ENCODE data around the gene GMNC.

- TF ChIP-seq EZH2 (IDR thresholded peaks at IDR 0.05; ENCODE audit: insufficient read depth, poor library complexity, severe bottlenecking) (no peak), EZH2phosphoT487 (IDR thresholded peaks at IDR 0.05; ENCODE audit: insufficient read depth, low read depth) (no peak)
These were observed 54.6 kb downstream of the GMNC start for GRCh38 chr3:190807719-190808375.

Data from GM23248 (cell line).